GM18502 (cell line): ENCODE data around the gene ITGAE.
"Not testable (repeated sequence)": the region's sequence is repeated elsewhere in the genome, so short reads cannot be mapped to it uniquely, and the experiment has no call there.

ENCODE experiments used
- ATAC-seq: cut with Tn5 transposase; IDR thresholded peaks from one replicate; pipeline ENCODE4 v1.9.1; 2021; ENCODE audit warnings: mild to moderate bottlenecking; ENCODE audit not compliant: unreplicated experiment, poor library complexity

ITGAE gene

DNA sequence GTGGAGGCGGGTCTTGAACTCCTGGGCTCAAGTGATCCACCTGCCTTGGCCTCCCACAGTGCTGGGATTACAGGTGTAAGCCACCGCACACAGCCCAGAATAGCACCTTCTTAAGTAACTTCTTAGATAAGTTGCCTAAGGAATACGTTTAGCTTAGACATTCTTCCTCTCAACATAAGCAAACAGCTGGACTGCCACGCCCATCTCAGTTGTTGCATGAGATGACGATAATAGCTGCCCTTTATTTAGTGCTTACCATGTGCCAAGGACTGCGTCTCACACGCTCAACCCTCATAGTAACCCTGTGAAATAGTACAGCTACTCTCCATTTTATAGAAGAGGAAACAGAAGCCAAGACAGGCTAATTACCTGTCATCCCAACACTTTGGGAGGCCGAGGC is 65.5 kb downstream of the ITGAE start:
- no peak for ATAC-seq

DNA sequence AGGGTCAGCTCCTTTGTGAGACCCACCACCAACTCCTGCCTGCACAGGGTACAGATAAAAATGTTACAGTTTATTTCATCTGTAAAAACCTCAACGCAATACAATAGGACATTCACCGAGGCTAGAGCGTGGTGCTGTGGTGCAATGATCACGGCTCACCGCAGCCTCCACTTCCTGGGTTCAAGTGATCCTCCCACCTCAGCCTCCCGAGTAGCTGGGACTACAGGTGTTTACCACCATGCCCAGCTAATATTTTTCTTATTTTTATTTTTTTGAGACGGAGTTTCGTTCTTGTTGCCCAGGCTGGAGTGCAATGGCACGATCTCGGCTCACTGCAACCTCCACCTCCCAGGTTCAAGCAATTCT is 66.1 kb downstream of the ITGAE start:
- not testable (repeated sequence) for ATAC-seq

DNA sequence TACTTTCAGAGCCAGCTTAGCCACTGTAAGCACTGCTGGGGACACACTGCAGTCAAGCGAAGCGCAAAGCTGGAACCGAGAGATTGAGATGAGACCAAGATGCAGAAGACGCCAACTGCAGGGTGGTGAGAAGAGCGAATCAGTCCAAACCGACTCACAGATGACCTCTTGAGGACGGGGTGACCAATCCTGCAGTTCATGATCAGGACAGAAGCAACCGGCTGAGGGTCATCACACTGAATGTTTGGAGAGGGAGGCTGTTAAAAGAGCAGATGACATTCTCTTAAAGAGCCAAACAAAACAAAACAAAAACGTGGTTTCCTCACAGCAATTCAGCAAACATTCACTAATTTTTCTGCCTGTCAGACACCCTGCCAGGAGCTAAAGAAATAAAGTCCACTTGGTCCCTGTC is 68.8 kb downstream of the ITGAE start:
- ATAC-seq = no peak

DNA sequence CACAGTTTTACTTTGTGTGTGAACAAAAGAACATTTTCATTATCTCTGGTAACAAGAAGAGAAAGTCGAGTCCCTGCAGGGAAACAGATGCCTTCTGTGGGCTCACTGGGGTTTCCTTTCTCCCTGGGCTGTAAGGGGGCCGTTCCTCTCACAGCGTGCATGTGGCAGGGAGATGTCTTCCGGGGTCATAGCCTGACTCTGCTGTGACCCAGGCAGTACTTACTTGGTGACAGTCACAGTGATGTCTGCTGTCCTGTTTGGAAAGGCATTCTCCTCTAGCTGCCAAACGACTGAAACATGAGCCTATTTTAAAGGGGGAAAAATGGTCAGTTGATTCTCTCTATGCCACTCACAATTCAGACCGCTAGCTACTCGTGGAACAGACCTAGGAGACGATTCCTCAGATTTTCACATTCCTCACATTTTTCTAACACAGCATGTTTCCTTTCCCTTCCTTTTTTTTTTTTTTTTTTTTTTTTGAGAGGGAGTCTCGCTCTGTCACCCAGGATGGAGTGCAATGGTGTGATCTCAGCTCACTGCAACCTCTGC is 70.0 kb downstream of the ITGAE start:
- ATAC-seq = no peak

DNA sequence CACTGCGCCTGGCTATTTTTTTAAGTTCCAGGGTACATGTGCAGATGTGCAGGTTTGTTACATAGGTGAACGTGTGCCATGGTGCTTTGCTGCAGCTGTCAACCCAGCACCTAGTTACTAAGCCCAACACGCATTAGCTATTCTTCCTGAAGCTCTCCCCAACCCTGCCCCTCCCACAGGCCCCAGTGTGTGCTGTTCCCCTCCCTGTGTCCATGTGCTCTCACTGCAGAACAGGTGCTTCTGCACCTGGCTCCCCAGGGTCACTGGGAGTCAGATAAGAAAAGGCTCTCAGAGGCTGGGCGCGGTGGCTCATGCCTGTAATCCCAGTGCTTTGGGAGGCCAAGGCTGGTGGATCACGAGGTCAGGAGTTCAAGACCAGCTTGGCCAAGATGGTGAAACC is 71.1 kb downstream of the ITGAE start:
- ATAC-seq = no peak

DNA sequence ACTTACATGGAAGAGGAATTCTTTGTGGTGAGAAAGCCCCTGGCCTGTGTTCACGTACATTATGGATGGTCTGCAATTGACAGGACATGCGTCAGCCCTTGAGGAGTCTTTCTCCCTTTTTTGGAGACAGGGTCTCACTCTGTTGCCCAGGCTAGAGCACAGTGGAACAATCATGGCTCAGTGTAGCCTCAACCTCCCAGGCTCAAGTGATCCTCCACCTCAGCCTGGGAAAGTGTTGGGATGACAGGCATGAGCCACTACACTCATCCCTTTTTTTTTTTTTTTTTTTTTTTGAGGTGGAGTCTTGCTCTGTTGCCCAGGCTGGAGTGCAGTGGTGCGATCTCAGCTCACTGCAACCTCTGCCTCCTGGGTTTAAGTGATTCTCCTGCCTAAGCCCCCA is 72.9 kb downstream of the ITGAE start:
- not testable (repeated sequence) for ATAC-seq

DNA sequence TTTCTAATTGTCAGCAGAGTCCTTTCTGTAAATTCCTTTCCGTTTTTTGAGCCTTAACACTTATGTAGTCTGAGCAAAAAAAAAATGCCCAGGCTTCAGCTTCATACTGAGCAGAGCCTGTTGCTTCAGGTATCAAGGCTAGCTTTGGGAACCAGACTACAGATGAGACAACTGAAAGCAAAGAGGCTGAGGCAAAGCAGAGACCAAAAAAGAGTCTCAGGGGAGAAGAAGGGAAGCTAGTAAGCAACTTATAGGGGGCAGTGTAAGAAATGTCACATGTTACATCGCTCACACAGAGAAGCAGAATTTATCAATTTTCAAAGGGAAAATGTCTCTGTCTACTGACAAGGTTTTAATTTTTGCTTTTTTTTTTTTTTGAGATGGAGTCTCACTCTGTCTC is 73.9 kb downstream of the ITGAE start:
- ATAC-seq = no peak

DNA sequence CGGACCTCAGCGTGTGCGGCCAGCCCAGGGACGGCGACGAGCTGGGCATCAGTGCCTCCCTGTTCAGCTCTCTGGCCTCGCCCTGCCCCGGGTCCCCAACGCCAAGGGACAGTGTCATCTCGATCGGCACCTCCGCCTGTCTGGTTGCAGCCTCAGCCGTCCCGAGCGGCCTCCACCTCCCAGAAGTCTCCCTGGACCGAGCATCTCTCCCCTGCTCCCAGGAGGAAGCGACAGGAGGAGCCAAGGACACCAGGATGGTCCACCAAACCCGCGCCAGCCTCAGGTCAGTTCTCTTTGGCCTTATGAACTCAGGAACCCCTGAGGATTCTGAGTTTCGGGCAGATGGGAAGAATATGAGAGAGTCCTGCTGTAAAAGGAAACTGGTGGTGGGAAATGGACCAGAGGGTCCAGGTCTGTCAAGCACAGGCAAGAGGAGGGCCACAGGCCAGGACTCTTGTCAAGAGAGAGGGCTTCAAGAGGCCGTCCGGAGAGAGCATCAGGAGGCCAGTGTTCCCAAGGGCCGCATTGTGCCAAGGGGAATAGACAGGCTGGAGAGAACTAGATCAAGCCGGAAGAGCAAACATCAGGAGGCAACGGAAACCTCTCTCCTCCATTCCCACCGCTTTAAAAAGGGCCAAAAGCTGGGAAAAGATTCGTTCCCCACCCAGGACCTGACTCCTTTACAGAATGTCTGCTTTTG is 76.5 kb downstream of the ITGAE start:
- no peak for ATAC-seq

DNA sequence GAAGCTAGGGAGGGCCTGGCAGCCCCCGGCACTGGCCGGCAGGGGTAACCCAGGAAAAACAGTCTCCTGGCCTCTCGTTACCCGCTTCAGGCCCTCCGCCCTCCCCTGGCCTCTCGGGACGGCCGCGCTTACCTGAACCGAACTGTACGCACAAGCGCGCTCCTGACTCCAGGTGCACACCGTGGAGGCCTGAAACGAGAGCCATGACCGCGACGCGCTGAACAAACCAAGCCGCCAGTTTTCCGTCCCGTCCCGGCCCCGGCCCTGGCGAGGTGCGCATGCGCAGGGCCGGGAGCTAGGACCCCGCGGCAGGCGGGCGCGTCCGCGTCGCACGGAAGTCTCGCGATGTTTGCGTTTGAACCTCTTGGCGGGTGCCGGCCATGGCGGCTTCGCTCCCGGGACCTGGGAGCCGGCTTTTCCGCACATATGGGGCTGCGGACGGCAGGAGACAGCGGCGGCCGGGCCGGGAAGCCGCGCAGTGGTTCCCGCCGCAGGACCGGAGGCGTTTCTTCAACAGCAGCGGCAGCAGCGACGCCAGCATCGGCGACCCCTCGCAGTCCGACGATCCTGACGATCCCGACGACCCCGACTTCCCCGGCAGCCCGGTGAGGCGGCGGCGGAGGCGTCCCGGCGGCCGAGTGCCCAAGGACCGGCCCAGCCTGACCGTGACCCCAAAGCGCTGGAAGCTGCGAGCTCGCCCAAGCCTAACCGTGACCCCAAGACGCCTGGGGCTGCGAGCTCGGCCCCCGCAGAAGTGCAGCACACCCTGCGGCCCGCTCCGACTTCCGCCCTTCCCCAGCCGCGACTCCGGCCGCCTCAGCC is 77.2 kb downstream of the ITGAE start, which contains the start of gene HASPIN:
Gene HASPIN (plus strand): TSS at position 348 of the 822 bp plus-strand sequence. CDS start 33 bp downstream, at position 381.
- ATAC-seq = peak; percentile 90

DNA sequence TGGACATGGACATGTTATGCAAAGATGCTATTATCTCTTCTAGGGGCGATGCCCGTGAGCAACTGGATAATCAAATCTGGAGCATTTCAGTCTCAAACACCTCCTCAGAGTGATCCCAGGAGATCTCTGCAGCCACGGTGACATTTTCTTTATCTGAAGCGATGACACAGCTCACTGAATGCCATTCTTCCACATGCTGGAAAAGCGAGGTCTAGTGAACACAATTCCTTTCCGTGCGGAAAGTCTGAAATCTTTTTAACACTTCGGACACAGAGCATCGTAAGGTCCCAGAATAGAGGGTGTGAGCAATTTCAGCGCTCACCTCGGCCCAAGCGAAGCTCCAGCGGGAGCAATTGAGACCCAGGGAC is 77.8 kb downstream of the ITGAE start:
- no peak for ATAC-seq

DNA sequence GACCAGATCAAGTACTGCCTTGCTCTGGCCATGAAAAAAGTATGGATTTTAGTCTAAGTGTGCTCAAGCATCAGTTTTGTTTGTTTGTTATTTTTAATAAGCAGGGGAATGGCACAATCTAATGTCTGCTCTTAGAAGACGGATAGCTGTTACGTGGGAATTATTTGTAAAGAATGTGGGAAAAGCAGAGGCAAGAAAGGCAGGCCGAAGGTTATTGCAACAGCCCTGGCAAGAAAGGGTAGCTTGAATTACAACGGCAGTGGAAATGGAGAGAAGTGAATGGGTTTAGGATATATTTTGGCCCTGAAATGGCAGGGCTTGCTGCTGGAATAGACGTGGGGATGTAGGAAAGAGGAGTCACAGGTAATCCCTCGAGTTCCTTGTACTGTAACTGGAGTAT is 78.3 kb downstream of the ITGAE start:
- no peak for ATAC-seq

DNA sequence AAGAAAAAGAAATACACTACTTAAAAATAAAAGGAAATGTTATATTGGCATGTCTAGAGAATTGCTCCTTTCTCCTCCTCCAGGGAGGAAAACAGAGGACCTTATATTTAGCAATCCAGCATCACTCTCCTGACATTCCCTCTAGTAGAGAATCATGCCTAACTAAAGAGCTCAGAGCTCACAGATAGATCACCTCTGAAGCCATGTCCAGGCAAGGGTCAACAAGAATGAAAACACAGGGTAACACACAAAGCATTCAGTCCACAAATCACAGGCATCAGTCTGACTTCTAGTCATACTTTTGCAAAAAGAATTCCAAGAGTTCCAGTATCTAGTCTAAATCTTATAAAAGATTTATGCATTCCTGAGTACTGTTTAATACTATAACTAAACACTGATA is 81.7 kb downstream of the ITGAE start:
- no peak for ATAC-seq

DNA sequence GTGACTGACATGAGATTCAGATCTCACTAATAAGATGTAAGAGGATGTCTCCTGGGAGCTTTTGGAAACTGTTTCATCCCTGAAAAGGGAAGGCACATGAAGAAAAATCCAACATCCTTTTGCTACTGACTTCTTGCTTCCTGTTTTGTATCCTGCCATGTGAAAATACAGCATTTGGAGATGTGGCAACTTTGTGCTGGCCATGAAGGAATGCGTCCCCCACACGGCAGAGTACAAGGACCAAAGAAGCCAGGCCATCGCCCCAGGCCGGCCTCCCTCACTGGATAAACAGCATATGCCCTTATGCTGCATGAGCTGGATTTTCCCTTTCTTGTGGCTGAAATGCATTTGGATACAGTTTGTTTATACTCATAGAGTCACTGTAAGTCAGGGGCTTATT is 82.8 kb downstream of the ITGAE start:
- no peak for ATAC-seq

DNA sequence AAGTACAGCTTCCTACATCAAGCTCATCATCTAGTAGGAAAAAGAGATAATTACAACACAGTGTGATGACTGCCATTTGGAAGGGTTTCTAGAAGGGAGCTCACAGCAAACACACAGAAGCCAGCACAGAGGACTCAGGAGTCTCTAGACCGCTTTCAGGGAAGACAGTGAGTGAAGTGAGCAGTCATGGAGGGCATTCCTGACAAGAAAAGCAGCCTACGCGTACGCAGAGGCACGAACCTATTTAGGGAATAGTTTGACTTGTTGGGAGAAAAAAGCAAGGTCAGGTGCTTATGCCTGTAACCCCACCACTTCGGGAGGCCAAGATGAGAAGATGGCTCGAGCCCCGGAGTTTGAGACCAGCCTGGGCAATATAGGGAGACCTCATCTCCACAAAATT is 85.7 kb downstream of the ITGAE start:
- ATAC-seq = no peak

DNA sequence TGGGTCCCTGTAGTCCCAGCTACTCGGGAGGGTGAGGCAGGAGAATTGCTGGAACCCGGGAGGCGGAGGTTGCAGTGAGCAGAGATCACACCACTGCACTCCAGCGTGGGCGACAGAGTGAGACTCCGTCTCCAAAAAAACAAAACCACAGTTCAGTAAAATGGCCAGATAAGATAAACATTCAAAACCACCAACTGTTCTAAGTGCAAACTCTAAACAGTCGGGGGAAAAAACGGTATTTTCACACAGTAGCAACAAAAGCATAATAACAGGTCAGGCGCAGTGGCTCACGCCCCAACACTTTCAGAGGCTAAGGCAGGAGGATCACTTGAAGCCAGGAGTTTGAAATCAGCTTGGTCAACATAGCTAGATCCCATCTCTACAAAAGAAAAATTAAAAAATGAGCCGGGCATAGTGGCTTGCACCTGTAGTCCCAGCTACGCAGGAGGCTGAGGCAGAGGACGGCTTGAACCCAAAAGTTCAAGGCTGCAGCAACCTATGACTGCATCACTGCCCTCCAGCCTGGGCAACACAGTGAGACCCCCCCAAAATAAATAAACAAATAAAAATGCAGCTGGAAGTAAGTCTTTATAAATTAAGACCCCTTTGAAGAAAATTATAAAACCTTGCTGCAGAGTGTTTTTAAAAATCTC is 88.1 kb downstream of the ITGAE start:
- no peak for ATAC-seq

DNA sequence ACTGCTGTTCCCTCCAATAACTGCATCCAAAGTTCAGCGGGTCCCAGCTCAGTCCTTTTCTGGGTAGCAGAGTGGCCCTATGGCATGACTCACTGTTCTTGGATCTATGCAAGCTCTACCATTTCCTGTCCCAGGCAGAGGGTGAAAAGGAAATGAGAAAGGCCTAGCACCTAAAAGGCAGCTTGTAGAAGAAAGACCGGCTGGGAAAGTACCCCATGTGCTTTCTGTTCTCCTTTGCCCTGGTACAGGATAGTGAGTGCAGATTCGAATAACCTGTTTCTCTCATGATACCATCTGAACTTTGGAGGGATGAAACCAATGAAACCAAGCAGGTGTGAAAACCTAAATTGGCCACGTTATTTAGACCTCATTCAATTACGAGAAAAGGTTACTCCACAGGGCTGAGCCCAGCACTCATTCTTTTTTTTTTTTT is 90.0 kb downstream of the ITGAE start:
- peak; percentile 93 for ATAC-seq

DNA sequence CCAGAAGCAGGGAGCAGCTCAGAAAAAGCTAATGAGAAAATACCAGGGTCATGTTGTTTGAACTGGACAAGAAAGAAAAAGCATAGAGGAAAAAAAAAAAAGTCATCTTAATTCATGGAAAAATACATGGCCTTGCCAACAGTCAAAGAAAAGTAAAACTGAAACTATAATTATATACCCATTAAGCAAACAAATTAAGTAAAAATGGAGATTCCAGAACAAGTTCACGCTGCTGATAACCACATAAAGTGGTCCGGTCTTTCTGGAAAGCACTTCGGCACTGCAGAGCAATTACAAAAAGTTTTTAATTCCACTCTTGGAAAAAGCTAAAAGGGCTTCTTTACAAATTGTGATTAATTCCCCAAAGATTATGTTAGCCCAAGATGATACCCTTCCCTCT is 92.6 kb downstream of the ITGAE start:
- ATAC-seq = no peak

DNA sequence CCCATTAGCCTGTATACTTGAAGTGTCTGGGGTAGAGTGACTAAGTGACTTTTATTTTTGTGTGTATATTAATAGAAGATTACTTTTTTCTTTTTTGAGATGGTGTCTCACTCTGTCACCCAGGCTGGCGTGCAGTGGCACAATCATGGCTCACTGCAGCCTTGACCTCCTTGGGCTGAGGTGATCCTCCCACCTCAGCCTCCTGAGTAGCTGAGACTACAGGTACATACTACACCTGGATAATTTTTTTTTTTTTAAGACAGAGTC is 95.3 kb downstream of the ITGAE start:
- ATAC-seq = not testable (repeated sequence)

DNA sequence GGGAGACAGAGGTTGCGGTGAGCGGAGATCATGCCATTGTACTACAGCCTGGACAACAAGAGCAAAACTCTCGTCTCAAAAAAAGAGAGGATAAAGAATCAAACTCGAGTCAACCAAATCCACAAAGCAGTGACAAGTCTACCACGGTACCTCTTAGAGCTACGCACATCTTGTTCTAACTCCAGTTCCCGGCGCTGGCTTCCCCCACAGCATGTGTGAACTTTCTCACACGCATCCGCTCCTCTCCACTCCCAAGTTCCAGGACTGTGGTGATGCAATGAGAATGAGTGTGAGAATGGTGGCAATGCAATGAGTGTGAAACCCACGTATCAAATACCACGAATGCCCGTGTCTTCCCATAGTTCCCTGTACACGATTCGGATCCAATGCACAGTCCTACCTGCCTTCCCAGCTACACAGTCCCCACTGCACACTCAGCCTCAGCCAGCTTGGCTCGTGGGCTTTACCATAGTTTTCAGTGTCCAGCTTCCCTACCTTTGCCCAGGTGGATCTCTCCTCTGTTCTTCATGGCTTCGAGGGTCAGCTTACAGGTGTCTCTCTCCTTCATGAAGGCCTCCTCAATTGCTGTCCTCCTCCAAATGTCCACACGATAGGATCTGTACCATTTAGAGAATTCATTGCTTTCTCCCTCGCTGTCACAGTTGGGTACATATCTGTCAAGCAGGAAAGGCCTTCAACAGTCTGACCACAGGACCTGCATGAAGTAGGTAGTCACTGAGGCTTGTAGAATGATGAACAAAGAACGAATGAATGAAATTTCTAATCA is 95.9 kb downstream of the ITGAE start:
- ATAC-seq = no peak

DNA sequence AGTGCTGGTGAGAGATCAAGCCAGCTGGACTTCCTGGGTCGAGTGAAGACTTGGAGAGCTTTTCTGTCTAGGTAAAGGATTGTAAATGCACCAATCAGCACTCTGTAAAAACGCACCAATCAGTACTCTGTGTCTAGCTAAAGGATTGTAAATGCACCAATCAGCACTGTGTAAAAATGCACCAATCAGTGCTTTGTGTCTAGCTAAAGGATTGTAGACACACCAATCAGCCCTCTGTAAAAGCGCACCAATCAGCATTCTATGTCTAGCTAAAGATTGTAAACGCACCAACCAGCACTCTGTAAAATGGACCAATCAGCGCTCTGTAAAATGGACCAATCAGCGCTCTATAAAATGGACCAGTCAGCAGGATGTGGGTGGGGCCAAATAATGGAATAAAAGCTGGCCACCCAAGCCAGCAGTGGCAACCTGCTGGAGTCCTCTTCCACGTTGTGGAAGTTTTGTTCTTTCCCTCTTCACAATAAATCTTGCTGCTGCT is 98.9 kb downstream of the ITGAE start:
- ATAC-seq = not testable (repeated sequence)
